GM12801 (cell line): ENCODE measurements around the gene SPAAR.

Experiments used
- TF ChIP-seq, protein P1 (sequence below): IDR thresholded peaks from one replicate; pipeline ENCODE4 v1.5.1; 2011; ENCODE audit warnings: control low read depth; ENCODE audit not compliant: insufficient read length; ENCODE audit errors: extremely low read depth

The SPAAR gene

DNA sequence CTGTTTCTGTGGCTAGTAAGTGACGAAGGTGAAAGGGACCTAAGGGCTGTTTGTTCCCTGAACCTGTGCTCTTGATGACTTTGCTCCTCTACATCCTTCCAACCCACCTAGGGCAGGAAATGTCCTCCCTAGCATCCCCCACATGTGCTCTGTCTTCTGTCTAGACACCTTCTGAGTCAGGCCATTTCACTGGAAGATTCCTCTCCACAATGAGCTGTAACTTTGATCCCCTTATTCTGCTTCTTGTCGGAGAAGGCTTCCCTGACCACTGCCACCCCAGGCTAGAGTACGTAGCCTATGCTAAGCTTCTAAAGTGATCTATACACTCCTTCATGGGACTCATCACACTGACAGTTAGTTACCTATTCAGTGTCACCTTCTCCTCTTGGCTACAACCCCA is 21.7 kb downstream of the SPAAR start:
- TF ChIP-seq, protein P1, sequence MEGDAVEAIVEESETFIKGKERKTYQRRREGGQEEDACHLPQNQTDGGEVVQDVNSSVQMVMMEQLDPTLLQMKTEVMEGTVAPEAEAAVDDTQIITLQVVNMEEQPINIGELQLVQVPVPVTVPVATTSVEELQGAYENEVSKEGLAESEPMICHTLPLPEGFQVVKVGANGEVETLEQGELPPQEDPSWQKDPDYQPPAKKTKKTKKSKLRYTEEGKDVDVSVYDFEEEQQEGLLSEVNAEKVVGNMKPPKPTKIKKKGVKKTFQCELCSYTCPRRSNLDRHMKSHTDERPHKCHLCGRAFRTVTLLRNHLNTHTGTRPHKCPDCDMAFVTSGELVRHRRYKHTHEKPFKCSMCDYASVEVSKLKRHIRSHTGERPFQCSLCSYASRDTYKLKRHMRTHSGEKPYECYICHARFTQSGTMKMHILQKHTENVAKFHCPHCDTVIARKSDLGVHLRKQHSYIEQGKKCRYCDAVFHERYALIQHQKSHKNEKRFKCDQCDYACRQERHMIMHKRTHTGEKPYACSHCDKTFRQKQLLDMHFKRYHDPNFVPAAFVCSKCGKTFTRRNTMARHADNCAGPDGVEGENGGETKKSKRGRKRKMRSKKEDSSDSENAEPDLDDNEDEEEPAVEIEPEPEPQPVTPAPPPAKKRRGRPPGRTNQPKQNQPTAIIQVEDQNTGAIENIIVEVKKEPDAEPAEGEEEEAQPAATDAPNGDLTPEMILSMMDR, result no peak

DNA sequence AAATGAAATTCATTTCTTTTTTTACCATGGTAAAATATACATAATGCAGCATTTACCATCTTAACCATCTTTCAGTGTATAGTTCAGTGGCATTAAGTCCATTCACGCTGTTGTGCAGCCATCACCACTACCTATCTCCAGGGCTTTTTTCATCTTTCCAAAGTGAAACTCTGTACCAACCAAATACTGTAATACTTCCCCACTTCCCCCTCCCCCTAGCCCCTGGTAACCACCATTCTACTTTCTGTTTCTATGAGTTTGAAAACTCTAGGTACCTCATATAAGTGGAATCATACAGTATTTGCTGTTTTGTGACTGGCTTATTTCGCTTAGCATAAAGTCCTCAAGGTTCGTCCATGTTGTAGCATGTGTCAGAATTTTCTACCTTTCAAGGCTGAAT is 23.4 kb downstream of the SPAAR start:
- TF ChIP-seq, protein P1, result no peak

DNA sequence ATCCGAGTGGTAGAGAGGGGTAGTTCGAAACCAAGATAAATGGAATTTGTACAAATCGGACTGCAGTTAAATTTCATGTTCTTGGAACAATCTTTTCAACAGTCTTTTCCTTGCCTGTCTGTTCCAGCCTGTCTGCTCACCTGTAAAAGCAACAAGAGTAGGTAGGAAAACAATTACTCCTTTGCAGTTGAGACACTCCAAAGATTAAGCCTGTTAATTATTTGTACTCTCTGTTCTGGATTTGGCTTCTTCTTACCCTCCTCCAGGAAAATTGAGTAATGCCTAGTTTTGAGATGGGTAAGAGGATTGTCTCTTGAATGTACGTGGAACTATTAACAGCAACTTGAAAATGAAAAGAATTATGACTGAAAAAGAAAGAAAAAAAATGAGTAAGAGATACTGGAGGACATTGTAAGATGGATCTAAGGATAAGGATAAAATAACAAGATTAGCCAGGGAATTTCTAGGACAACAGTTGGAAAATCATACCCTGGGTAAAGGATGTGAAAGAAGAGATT is 24.3 kb downstream of the SPAAR start:
- TF ChIP-seq, protein P1, result no peak

DNA sequence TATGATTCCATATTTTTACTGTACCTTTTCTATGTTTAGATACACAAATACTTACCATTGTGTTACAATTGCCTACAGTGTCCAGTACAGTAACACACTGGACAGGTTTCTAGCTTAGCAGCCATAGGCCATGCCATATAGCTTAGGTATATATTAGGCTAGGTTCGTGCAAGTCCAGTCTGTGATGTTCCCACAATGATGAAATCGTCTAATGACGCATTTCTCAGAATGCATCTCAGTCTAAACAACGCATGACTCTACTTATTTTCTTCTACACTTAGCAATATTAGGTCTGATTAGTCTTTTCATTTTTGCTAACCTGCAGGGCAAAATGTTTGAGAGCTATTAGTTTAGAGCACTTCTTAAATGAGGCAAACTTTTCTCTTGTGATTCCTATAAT is 26.0 kb downstream of the SPAAR start:
- TF ChIP-seq, protein P1, result no peak

DNA sequence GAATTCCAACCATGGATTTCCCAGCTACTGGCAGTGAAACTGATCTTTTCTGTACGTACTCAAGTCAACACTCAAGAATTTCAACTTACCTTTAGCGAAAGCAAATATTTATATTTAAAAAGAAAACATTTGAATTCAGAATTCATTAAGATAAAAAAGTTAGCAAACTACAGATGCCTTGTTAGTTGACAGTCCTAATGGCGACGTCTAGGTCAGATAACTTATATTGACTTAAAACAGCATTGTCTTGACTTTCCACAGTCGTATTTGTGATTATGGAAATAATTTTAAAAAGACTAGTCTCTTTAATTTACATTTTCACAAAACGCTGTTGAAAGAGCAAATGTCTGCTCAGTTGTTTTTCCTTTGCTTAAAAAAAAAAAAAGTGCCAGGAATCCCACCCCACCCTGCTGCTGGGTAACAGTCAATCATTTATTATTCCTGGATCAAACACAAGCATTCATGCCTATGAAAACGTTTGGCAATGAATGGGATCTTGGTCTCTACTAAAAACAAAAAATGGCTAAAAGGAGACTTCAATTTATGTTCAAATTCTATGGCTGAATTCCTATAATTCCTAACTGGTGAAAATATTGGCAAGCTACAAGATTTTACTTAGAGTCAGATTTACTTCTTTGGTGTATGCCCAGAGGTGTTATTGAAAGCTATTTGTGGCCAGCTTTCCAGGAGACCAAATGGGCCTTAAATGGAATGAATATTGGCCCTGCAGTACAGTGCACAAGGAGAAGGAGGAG is 26.6 kb downstream of the SPAAR start:
- TF ChIP-seq, protein P1, result no peak

DNA sequence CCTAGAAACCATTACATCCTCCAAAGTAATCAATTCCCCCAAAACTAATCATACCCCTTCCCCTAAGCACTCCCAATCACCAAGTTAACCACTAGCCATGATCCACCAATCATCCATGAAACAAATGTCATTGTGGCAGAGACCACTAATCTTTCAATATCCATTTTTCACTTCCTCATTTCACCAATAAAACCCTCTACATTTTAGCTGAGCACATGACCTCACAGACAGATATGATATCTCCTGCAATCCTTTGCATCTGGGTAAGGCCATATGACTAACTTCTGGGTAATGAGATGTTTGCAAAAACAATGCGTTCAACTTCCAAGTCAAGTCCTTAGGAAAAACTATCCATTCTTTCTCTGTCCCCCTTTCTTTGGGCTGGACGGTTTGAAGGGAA is 27.9 kb downstream of the SPAAR start:
- TF ChIP-seq, protein P1, result no peak

DNA sequence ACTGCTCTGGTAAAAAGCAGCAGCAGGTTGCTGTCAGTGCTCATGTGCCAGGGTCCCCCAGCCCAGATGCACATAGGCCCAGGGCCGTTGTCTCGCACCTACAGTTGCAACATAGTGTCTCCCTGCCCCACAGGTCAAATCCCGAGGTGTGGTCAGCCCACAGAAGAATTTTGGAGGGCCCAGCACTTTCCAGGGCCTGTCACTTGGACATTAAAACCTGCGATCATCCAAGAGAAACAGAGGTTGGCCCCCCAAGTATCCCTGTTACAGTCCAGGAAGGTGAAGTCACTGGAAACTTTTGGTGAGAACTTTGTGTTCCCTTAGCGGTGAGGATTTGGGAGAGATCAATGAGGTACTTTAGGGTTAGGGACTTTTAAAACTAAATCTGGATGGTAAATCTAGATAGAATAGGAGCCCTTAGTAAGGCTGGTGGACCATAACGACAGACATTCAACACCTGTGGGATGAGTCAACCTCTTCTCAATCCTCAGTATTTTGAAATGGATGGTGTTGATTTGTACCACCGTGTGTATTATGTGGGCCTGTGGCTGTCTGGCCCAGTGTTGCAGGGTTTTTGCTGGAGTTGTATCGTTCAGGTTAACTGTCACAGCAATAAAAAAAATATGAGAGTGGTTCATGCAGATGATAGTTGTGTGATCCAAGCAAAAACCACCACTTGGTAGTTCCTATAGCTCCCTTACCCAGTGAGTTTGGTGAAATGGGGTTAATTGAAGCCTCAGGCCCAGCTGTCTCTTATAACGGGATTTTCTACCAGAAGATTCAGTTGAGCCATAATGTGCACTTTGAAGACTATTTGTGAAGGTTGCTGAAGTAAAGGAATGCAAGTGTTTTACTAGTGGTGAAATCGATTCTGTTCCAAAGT is 29.4 kb downstream of the SPAAR start:
- TF ChIP-seq, protein P1, result no peak
